GM19025 (cell line): ENCODE measurements around the gene CYP27A1.
"Not testable (repeated sequence)": the region's sequence is repeated elsewhere in the genome, so short reads cannot be mapped to it uniquely, and the experiment has no call there.

Experiments used
- ATAC-seq: cut with Tn5 transposase; IDR thresholded peaks from one replicate; pipeline ENCODE4 v1.9.1; 2021; ENCODE audit warnings: mild to moderate bottlenecking, low read depth, moderate library complexity; ENCODE audit not compliant: unreplicated experiment

CYP27A1 gene

DNA sequence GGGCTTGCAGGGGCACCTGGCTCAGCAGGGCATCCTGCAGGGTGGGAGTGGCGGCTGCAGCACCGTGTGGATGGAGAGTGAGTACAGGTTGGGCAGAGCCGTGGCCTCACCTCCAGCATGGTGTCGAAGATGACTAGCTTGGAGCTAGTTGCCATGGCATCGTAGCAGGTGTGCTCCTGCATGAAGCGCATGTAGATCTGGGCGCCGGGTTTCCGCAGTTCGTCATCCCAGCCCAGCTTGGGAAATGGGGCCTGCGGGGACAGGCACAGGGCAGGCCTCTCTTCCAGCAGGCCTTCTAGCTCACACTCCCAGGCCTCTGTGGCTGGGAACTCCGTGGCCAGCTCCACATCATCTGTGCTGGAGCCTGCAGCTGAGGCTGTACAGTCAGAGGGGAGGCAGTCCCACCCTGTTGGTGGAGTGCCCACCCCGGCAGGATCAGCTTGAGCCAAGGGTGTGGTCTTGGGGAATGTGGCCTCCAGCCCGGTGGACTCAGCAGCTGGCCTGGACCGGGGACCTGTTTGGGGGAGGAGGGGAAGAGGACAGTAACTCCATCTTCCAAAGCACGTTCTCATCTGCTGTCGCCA lies 48.0 kb downstream of the CYP27A1 start:
- ATAC-seq = no peak

DNA sequence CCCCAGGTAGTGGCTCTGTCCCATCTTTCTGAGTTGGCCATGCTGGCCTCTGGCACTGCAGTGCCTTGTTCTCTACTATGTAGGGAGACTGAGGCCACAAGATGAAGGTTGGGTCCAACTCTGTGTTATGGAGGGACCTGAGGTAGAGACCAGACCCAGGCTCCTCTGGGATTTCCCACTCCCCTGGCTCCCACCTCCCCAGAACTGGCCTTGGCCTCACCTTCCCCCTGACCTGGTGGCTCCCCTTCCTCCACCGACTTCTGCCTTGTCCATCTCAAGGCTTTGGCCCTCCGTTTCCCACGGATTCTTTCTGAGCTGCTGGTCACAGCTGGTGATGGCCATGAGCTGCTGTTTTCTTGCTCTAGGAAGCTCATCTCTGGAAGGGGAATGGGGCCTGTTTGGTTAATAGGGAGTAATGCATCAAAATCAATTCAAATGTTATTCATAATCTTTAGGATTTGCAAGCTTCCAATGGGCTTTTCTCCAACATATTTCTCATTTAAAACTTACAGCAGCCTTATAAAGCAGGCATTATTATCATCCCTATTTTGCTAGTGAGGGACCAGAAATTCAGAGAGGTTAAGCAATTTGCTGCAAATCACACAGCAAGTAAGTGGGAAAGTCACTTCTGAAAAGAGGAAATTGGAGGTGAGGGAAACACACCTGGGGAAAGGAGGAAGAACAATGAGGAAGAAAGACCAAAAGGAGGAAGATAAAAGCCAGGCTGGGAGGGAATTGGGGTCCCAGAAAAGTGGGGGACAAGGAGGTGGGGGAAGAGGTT lies 48.8 kb downstream of the CYP27A1 start:
- ATAC-seq = no peak

DNA sequence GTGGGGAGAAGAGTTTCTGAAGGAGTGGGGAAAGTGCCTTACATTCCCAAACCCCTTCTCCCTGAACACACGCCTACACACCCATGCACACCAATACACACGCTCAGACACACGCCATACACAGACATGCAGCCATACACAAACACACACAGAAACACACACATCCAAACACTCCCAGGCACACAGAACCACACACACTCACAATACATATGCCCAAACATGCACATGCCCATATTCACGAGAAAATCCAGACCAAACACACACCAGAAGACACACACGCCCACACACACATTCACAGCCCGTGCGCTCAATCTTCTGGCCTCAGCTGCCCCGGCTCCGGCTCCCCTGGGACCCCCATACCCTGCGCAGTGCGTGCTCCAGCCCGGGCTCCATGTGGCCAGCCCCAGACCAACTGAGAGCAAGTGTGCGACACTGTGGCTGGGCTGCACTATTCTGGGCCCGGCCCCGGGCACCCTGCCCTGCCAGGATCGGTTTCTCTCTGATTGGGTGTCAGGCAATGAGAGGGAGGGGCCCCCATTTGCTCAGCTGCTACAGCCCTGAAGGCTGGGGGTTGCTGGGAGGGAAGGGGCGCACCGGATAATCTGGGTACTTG lies 49.5 kb downstream of the CYP27A1 start, which contains the start of gene PRKAG3:
PRKAG3 (minus strand) TSS at position 426 of the 613 bp plus-strand sequence.
- ATAC-seq = no peak

DNA sequence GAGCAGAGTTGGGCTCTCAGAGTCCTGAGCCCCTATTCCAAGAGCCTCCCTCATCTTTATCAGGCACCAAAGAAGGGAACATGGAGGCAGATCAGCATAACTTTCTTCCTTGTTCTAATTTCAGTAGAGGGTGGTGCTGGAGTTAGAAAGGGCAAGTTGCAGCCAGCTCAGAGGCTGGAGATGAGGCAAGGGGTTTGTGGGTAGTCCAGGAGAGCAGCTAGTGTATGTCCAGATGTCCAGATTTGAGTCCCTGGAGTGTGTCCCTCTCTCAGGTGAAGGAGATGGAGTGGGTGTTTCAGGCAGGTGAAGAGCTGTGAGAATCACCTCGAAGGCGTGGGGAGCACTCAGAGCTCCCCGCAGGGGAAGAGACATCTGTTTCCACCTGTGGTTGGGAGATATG lies 50.1 kb downstream of the CYP27A1 start:
- no peak for ATAC-seq

DNA sequence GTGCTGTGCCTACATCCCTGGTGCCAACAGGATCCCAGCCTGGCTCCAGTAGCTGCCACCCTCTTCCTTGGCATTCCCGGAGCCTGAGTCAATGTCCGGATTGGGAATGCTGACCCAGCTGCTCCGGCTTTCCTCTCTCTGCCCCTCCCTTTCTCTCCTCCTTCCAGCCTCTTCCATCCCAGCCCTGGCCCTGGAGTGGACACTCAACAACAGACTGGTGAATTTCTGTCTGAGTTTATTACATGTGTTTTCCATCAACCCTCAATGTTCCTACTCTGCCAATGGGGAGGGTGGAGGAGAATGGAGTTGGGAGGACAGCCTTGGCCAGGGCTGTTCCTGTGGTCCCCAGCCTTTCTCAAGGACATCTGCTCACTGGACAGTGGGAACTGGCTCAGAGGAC lies 50.6 kb downstream of the CYP27A1 start:
- ATAC-seq = no peak

DNA sequence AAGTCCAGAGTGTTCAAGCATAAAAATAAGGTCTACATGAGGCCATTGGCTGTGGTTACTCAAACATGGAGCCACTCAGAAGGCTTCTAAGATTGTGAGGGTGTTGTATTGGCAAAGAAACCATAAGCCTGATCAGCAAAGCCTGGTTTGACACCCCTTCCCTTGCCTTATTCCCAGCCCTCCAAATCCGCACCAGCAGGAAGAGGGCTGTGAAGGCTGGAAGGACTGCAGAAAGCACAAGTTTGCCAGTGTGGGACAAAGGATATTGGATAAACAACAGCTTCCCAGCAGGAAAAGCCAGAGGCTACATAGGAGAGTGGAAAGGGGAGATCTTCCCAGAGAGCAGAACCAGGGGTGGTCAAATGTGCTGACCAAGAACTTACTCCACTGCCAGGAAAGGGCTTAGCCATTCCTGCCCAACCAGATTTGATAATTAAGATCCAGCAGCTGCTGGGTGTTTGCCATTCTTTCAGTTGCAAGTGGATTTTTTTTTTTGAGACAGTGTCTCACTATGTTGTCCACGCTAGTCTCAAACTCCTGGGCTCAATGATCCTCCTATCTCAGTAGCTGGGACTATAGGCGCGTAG lies 51.2 kb downstream of the CYP27A1 start:
- ATAC-seq = no peak

DNA sequence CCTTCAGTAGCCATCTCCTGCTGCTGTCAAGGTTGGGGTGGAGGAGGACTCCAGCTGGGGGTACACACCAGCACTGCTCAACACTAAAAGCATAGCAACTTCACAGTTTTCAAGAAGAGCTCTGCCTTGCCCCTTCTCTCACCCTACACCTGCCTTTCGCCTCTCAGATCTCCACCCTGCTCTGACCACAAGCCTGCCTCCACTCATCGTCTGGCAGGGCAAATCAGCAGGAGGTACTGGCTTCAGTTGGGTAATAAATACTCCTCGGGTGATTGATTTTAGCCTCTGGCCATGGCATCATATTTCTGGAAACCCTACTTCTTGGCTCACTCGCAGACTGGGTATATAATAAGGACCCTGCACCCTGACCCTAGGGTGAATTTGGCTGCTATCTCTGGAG lies 52.7 kb downstream of the CYP27A1 start:
- no peak for ATAC-seq

DNA sequence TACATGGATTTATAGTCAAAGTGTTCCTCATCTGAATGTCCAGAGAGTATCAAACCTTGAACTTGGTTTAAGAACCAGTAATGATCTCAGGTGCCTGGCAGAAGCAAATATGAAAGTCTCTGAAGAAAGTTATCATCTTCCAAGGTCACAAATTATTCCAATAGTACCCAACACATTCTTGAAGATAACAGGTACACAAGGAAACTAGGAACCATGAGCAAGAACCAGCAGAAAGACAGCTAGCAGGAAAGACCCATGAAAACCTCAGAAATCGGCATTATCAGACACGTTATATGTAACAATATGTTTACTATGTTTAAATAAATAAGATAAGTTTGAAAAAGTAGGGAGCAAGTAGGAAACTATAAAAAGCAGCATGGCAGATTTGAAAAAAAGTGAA lies 55.5 kb downstream of the CYP27A1 start:
- ATAC-seq = no peak

DNA sequence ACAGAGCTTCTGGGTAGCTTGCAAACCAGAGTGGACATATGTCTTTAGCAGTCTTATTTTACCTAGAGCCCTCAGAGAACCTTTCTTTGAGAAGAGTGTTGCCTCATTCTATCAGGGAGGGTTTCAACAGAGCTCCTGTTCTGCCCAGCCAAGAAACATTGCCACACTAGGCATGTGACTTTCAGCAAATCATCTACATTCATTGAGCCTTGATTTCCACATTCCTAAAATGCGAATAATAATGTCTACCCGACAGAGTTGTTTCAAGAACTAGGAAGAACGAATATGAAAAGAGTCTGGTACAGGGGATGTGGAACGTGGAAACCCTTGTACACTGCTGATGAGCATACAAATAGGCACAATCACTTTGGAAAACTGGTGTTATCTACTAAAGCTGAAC lies 57.5 kb downstream of the CYP27A1 start:
- ATAC-seq = no peak

DNA sequence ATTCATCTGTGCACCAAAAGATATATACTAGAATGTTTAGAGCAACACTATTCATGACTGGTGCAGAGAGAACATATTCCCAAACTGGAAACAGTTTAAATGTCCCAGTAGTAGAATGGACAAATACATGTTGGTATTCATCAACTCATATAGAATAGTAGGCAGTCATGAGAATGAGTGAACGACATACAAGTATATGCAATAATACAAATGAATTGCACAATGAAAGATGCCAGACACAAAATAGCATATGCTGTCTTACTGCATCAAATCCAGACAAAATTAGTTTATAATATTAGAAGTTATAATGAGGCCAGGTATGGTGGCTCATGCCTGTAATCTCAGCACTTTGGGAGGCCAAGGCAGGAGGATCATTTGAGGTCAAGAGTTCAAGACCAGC lies 57.9 kb downstream of the CYP27A1 start:
- ATAC-seq = no peak

DNA sequence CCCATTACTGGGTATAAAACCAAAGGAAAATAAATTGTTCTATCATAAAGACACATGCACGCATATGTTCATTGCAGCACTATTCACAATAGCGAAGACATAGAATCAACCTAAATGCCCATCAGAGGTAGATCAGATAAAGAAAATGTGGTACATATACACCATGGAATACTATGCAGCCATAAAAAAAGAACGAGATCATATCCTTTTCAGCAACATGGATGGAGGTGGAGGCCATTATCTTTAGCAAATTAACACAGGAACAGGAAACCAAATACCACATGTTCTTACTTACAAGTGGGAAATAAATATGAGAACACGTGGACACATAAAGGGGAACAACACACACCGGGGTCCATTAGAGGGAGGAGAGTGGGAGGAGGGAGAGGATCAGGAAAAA lies 62.4 kb downstream of the CYP27A1 start:
- ATAC-seq = not testable (repeated sequence)

DNA sequence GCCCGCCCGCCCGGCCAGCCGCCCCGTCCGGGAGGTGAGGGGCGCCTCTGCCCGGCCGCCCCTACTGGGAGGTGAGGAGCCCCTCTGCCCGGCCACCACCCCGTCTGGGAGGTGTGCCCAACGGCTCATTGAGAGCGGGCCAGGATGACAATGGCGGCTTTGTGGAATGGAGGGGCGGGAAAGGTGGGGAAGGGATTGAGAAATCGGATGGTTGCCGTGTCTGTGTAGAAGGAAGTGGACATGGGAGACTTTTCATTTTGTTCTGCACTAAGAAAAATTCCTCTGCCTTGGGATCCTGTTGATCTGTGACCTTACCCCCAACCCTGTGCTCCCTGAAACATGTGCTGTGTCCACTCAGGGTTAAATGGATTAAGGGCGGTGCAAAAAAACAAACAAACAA lies 65.0 kb downstream of the CYP27A1 start:
- ATAC-seq = not testable (repeated sequence)

DNA sequence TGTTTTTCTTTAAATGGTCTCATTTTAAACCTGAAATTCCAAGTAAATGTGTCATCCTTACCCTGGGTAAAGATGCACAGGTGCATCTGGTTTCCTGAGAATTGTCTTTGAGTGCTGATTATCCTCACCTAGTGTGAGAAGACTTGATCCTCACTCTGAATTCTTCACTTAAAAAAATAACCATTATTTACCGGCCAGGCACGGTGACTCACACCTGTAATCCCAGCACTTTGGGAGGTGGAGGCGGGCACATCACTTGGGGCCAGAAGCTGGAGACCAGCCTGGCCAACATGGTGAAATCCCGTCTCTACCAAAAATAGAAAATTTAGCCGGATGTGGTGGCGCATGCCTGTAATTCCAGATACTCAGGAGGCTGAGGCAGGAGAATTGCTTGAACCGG lies 67.8 kb downstream of the CYP27A1 start:
- ATAC-seq = no peak

DNA sequence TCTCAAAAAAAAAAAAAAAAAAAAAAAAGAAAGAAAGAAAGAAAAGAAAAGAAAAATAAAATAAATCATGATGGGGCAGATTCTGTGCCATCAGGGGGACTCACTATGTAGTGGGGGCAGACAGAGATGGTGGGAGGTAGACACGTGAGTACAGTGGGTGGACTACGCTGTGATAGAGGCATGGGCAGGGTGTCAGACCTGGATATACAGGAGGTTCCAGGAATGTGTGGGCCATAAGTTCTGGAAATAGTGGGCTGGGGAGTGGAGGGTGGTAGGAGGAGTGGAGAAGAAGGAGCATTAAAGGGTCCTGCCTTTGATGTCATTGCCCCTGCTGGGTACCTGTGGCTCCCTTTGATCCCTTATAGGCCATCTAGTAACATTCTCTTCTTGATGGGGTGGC lies 68.8 kb downstream of the CYP27A1 start:
- ATAC-seq = no peak

DNA sequence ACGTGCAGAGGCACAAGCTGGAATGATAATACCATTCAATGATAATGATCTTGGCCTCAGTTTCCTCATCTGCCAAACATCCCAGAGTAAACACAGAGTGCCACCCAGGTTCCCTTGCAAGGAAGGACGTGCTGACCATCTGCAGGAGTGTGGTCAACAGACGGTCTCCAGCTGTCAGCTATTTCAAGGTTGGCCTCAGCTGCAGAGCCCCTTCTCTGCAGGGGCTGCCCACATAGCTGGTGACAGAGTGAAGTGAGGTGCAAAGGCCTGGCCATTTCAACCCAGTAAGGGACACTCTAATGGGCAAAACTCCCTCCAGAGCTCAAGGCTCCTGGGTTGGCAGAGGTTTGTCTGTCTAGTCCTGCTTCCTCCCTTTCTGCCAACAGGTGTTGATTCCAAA lies 69.3 kb downstream of the CYP27A1 start:
- no peak for ATAC-seq

DNA sequence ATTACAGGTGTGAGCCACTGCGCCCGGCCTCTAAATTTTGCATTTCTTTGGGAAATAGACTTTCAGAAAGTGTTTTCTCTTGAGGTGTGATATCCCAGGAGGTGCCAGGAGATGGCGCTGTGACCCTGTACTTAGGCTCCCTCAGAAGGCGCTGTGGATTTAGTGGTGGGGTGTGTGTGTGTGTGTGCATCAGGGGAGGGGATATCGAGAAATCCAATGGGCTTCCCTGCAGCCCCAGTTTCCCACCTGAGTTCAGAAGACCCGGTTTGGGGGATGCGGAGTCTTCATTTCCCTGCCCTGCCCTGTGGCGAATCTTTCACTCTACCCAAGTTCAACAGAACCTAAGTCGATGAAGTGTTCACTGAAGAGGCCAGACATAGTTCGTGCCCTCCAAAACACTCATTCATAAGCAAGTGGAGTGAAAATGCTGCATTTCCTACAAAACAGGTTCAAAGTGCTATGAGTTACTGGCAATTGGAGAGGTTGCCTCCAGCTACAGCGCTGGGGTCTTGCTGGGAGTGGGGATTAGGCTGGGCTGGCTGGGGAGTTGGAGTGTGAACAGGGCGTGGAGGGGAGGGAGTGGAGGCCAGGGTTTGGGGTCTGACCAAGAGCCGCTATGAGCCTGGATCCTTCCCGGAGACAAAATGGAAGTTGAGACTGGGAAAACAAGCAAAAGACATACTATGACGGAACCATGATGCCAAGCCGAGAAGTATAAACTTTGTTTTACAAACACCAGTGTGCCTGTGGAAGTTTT lies 71.1 kb downstream of the CYP27A1 start:
- ATAC-seq = no peak

DNA sequence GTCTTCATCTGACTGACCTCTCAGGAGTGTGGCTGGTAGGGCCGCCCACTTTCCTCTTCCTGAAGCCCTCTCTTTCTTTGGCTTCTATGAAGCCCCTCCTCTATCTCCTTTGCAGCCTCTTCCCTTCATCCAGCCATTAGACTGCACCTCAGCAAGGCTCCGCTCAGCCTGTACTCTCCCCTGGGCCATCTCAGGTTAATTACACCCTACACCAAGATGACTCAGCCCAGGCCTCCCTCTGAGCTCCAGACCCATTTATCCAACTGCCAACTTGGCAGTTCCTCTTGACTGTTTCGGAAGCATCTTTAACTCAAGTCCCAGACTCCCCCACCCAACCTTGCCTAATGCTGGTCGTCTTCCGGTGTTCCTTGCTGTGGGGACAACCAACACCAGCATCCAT lies 71.8 kb downstream of the CYP27A1 start:
- no peak for ATAC-seq

DNA sequence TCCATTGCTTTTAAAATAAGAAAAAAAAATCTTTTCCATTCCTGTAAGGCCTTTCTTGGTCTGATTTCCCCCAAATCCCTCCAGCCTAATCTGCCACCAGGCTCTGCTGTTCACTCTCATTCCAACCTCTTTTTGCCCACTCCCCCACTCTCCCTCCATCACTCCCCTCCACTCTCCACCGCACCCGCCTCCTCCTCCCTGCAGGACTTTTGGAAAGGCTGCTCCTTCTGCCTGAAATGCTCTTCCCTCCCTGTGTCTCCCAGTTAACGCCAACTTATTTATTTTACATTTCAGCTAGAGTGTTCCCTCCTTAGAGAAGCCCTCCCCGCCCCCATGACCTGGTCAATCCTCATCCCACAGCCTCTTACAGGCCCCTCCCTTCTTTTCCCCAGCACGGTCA lies 72.9 kb downstream of the CYP27A1 start:
- ATAC-seq = no peak

DNA sequence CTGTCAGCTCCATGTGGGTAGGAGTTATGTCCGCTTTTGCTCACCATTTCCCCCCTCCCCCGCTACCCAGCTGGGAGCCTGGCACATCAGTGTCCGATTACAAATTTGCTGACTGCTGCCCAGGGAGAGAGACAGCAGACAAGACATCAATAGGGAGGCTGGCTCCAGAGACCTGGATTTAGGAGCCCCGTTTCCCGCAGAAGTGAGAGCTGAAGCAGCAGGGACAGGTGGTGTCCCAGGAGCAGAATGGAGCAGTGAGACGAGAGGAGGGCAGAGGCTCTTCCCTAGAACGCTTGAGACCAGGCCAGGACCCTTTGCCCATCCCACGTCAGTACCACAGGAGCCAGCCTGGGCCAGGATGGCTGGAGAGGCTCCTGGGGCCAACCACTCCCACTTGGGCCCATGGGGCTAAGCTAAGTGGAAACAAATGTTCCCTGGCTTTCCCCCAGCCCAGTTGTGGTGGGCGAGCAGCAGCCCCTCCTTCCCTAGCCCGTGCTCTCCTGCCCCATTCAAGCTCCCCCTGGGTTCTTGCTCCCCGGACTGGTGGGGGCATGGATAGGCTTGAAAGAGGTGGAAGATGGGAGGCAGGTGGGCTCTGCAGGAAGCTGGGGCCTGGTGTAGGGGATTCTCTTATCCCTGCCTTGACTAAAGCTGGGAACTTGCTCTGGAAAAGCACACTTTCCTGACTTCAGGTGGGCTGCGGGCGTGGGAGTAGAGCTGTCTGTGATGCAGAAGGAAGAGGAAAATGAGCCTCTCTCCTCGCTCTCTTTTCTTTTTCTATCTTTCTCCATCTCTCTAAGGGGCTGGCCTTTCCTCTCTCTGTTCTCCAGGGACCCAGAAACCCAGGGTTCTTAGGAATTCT lies 73.6 kb downstream of the CYP27A1 start:
- ATAC-seq = no peak
